Measurements from ENCODE around the gene ENPP7. TPM values are rescaled to one million over a fixed set of nuclear protein-coding genes. Genes with fewer than 3 reads are reported as not detected.
A peak's percentile ranks its signal among the peaks of the same experiment; 100 is the strongest.

ENPP7 gene
- total RNA-seq, result not detected

- TF ChIP-seq POLR2A (IDR thresholded peaks at IDR 0.05) (no peak), CTCF (IDR thresholded peaks at IDR 0.05) (no peak)
- Histone ChIP-seq H3K36me3 (no peaks in the 10 kb centered on the region), H3K27ac (no peak within 1 kb of the TSS), H3K9me3 (no peaks in the 10 kb centered on the region), H3K4me1 (no peaks in the 10 kb centered on the region), H3K4me3 (no peak within 1 kb of the TSS), H3K27me3 (no peaks in the 10 kb centered on the region)
- DNase-seq, result no peak
- intact Hi-C loops (cut with DNase I; ENCODE audit: low total_unique reads), result no loop called here
Measured at GRCh38 chr17:79730769-79731483, at the start of gene ENPP7. TSS of gene ENPP7 (plus strand) at chr17:79730943. CDS start at chr17:79731140, 197 bp downstream.

- Histone ChIP-seq H3K27ac (no peak overlapping the region), H3K36me3 (no peaks in the 10 kb centered on the region), H3K4me3 (no peak overlapping the region), H3K27me3 (no peaks in the 10 kb centered on the region), H3K4me1 (no peaks in the 10 kb centered on the region), H3K9me3 (no peaks in the 10 kb centered on the region)
- intact Hi-C loops (cut with DNase I; ENCODE audit: low total_unique reads), result no loop called here
- TF ChIP-seq POLR2A (IDR thresholded peaks at IDR 0.05), result no peak
- no peak for TF ChIP-seq CTCF (IDR thresholded peaks at IDR 0.05)
- no peak for DNase-seq
Measured at GRCh38 chr17:79681101-79681621, 49.6 kb upstream of the ENPP7 start.

- Histone ChIP-seq H3K9me3 (no peaks in the 10 kb centered on the region), H3K27me3 (no peaks in the 10 kb centered on the region), H3K4me1 (no peaks in the 10 kb centered on the region), H3K27ac (no peak overlapping the region), H3K36me3 (no peaks in the 10 kb centered on the region), H3K4me3 (no peak overlapping the region)
- TF ChIP-seq POLR2A (IDR thresholded peaks at IDR 0.05) (no peak), CTCF (IDR thresholded peaks at IDR 0.05) (no peak)
- intact Hi-C loops (cut with DNase I; ENCODE audit: low total_unique reads), result no loop called here
- no peak for DNase-seq
Measured at GRCh38 chr17:79681628-79682261, 49.0 kb upstream of the ENPP7 start.

GRCh38 chr17:79683365-79683764 is 47.4 kb upstream of the ENPP7 start:
- no peaks in the 10 kb centered on the region for H3K36me3 ChIP-seq
- no peaks in the 10 kb centered on the region for H3K27me3 ChIP-seq
- H3K27ac ChIP-seq, result peak overlapping the region in 1 of 2 donors; percentile 57
- H3K4me3 ChIP-seq, result no peak overlapping the region
- no peak for DNase-seq
- TF ChIP-seq CTCF (IDR thresholded peaks at IDR 0.05), result no peak
- TF ChIP-seq POLR2A (IDR thresholded peaks at IDR 0.05), result no peak
- H3K4me1 ChIP-seq, result no peaks in the 10 kb centered on the region
- intact Hi-C loops (cut with DNase I; ENCODE audit: low total_unique reads), result no loop called here
- H3K9me3 ChIP-seq, result no peaks in the 10 kb centered on the region

Measured in uterus (tissue), 4 donors.